PC-3 (cell line): Measurements from ENCODE around the gene ABCC10. TPM values are rescaled to one million over a fixed set of nuclear protein-coding genes. Genes with fewer than 3 reads are reported as not detected.

Source experiments
- ATAC-seq: fragments of 200-7000 bp; cut with Tn5 transposase; 2 replicates; pipeline ENCODE4 v1.9.1; 2020; ENCODE audit warnings: mild to moderate bottlenecking, moderate library complexity
- BruUV-seq: library from RNA; stranded (reverse); fragments of 400-500 nt; replicated peaks from 2 replicates; lab custom pipeline; 2021; lab: Mats Ljungman, UMichigan
- CTCF ChIA-PET: fragments of 300-600 bp; sonication (Branson Sonifier 250); formaldehyde crosslinking; loops from one replicate; lab custom pipeline; 2022; ENCODE audit warnings: antibody characterized with exemption; lab: Charles Lee
- POLR2A ChIA-PET: fragments of 300-600 bp; sonication (Branson Sonifier 250); formaldehyde crosslinking; loops from one replicate; lab custom pipeline; 2022; ENCODE audit warnings: antibody characterized with exemption; ENCODE audit not compliant: unreplicated experiment; lab: Charles Lee
- DNase-seq: peaks from one replicate; pipeline ENCODE4 v3.0.0-alpha.2; 2015
- H2AFZ ChIP-seq: fragments of 300-600 bp; sonication (generic); 2 replicates; pipeline ENCODE4 v1.6.0; 2016; ENCODE audit warnings: antibody characterized with exemption, low read length
- H3F3A ChIP-seq: fragments of 300-600 bp; sonication (generic); one replicate; pipeline ENCODE4 v1.6.0; 2017; ENCODE audit warnings: antibody characterized with exemption, low read length, control low read depth, mild to moderate bottlenecking; ENCODE audit not compliant: unreplicated experiment
- H3K27ac ChIP-seq: fragments of 300-600 bp; sonication (generic); 2 replicates; pipeline ENCODE4 v1.5.1; 2016; ENCODE audit warnings: mild to moderate bottlenecking, low read length
- H3K27me3 ChIP-seq: fragments of 300-600 bp; sonication (generic); 2 replicates; pipeline ENCODE4 v1.6.1; 2016; ENCODE audit warnings: low read length, mixed read lengths
- H3K36me3 ChIP-seq: fragments of 300-600 bp; sonication (generic); 2 replicates; pipeline ENCODE4 v1.6.1; 2016; ENCODE audit warnings: low read depth, mixed run types, low read length, mixed read lengths
- H3K4me1 ChIP-seq: fragments of 300-600 bp; sonication (generic); 2 replicates; pipeline ENCODE4 v1.5.1; 2016; ENCODE audit warnings: low read length; ENCODE audit not compliant: insufficient read depth
- H3K4me2 ChIP-seq: fragments of 300-600 bp; sonication (generic); 2 replicates; pipeline ENCODE4 v1.6.0; 2016; ENCODE audit warnings: low read length
- H3K4me3 ChIP-seq: fragments of 300-600 bp; sonication (generic); 2 replicates; pipeline ENCODE4 v1.5.1; 2016; ENCODE audit warnings: mild to moderate bottlenecking, low read length, mixed read lengths
- H3K79me2 ChIP-seq: fragments of 300-600 bp; sonication (generic); 2 replicates; pipeline ENCODE4 v1.6.1; 2017; ENCODE audit warnings: low read length, mixed read lengths
- H3K9ac ChIP-seq: fragments of 300-600 bp; sonication (generic); 2 replicates; pipeline ENCODE4 v1.6.0; 2016; ENCODE audit warnings: mild to moderate bottlenecking, low read length
- H3K9me2 ChIP-seq: fragments of 300-600 bp; sonication (generic); replicated peaks from 2 replicates; pipeline ENCODE4 v1.6.1; 2016; ENCODE audit warnings: mixed run types, low read length, mixed read lengths
- H3K9me3 ChIP-seq: fragments of 300-600 bp; sonication (generic); 2 replicates; pipeline ENCODE4 v1.6.1; 2016; ENCODE audit warnings: low read length, mixed read lengths
- H4K20me1 ChIP-seq: fragments of 300-600 bp; sonication (generic); 2 replicates; pipeline ENCODE4 v1.6.1; 2016; ENCODE audit warnings: low read length, mixed read lengths
- CTCF ChIP-seq: fragments of 300-600 bp; sonication (generic); conservative IDR thresholded peaks from 2 replicates; pipeline ENCODE4 v1.5.1; 2017; ENCODE audit warnings: antibody characterized with exemption, low read depth, mild to moderate bottlenecking, low read length
- EZH2 ChIP-seq: fragments of 300-600 bp; sonication (generic); IDR thresholded peaks from one replicate; pipeline ENCODE4 v1.6.1; 2017; ENCODE audit warnings: antibody characterized with exemption, mild to moderate bottlenecking, low read length; ENCODE audit not compliant: unreplicated experiment
- EZH2phosphoT487 ChIP-seq: fragments of 300-600 bp; sonication (generic); IDR thresholded peaks from 2 replicates; pipeline ENCODE4 v1.6.1; 2018; ENCODE audit warnings: mild to moderate bottlenecking, antibody characterized with exemption, low read length, borderline replicate concordance
- intact Hi-C: fragments of 100-400 bp; cut with micrococcal nuclease; formaldehyde crosslinking; loops from 2 replicates; pipeline ENCODE4 v1.9.0; 2023
- total RNA-seq: library from RNA; depleted of rRNA; stranded (reverse); fragments of >200 nt; gene quantifications from 2 replicates; pipeline ENCODE4 v1.2.3, GENCODE V29; 2014

The ABCC10 gene
- total RNA-seq, 1 experiment from 2014 or later: 23.1 TPM

- no peaks in the 10 kb centered on the region for H3K9me3 ChIP-seq
- H4K20me1 ChIP-seq: no peaks in the 10 kb centered on the region; the same call in 1 of the 2 replicates
- H3K4me1 ChIP-seq: peaks cover 5% of the 10 kb centered on the region; the same call in 1 of the 2 replicates
- peak overlapping the region; percentile 71 for H3K4me3 ChIP-seq
- no peaks in the 10 kb centered on the region for H3K36me3 ChIP-seq
- H3K79me2 ChIP-seq: no peaks in the 10 kb centered on the region
- no peaks in the 10 kb centered on the region for H3F3A ChIP-seq
- DNase-seq (no peak), ATAC-seq (peak; percentile 74)
- H3K4me2 ChIP-seq: peak overlapping the region; percentile 89
- H3K9ac ChIP-seq: no peak overlapping the region
- TF ChIP-seq CTCF (0 out of 2 replicates have a peak, but pooled peaks have one; percentile 14), EZH2 (no peak)
- CTCF ChIA-PET: no interaction called here
- no TSS peak for BruUV-seq
- H3K27ac ChIP-seq: no peak overlapping the region
- intact Hi-C loops: loop anchor here (1.0 kb wide), 1 partner anchor 51 kb away; no protein-coding TSS in a partner anchor
- H2AFZ ChIP-seq: peak overlapping the region; percentile 71
- POLR2A ChIA-PET: interaction anchor here (0.6 kb wide), 1 partner anchor 86 kb away, joined by 3 read pairs; the partner anchor contains the start of gene ZNF318
- H3K27me3 ChIP-seq: no peaks in the 10 kb centered on the region
- H3K9me2 ChIP-seq: no peaks in the 10 kb centered on the region
These were observed 27.6 kb downstream of the ABCC10 start for GRCh38 chr6:43454696-43455530.

GRCh38 chr6:43455531-43456428 lies 28.4 kb downstream of the ABCC10 start, which contains the start of gene DLK2:
Gene DLK2, minus strand, starts transcription at chr6:43455548. Its CDS starts 723 bp downstream, at chr6:43454825.
- no peak for TF ChIP-seq CTCF
- TF ChIP-seq EZH2phosphoT487: no peak
- TF ChIP-seq EZH2: no peak

More at GRCh38 chr6:43455531-43456428, 28.4 kb downstream of the ABCC10 start, which contains the start of gene DLK2:
- Histone ChIP-seq H3F3A (no peaks in the 10 kb centered on the region), H3K36me3 (no peaks in the 10 kb centered on the region), H3K27ac (no peak within 1 kb of the TSS), H3K9me2 (no peaks in the 10 kb centered on the region), H3K27me3 (no peaks in the 10 kb centered on the region), H2AFZ (peak within 1 kb of the TSS; percentile 78), H3K4me1 (peaks cover 5% of the 10 kb centered on the region; the same call in 1 of the 2 replicates), H3K9ac (no peak within 1 kb of the TSS), H4K20me1 (no peaks in the 10 kb centered on the region; the same call in 1 of the 2 replicates), H3K79me2 (no peaks in the 10 kb centered on the region), H3K4me3 (peak within 1 kb of the TSS; percentile 71), H3K9me3 (no peaks in the 10 kb centered on the region), H3K4me2 (peak within 1 kb of the TSS; percentile 94)
- peak; percentile 37 for ATAC-seq
- intact Hi-C loops: loop anchor here (2.0 kb wide), 1 partner anchor 21 kb away; the partner anchor contains the start of gene TJAP1
- BruUV-seq: no TSS peak
- CTCF ChIA-PET: interaction anchor here (0.6 to 0.9 kb wide), 2 partner anchors 22 to 54 kb away, joined by 3 to 4 read pairs; partner anchors contain the start of gene LRRC73
- POLR2A ChIA-PET: interaction anchor here (0.6 kb wide), 2 partner anchors 86 to 249 kb away, joined by 3 to 4 read pairs; partner anchors contain the start of gene ZNF318
- DNase-seq: peak; percentile 35
